UCSD-AML1 (cell line): ENCODE results near the gene RAP1B.

ENCODE experiments used
- DNase-seq: peaks from one replicate; lab custom pipeline; 2025; ENCODE audit not compliant: unreplicated experiment; lab: John Stamatoyannopoulos, UW

The RAP1B gene

DNA sequence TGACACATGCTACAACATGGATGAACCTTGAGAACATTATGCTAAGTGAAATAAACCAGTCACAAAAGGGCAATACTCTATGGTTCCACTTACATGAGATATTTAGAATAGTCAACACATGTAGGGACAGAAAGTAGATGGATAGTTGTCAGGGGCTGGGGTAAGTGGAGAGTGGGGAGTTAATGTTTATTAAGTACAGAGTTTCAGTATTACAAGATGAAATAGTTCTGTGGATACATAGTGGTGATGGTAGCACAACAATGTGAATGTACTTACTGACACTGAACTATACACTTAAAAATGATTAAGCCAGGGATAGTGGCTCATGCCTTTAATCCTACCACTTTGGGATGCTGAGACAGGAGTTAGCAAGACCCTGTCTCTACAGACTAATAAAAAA lies 84.8 kb downstream of the RAP1B start:
- DNase-seq: no peak

DNA sequence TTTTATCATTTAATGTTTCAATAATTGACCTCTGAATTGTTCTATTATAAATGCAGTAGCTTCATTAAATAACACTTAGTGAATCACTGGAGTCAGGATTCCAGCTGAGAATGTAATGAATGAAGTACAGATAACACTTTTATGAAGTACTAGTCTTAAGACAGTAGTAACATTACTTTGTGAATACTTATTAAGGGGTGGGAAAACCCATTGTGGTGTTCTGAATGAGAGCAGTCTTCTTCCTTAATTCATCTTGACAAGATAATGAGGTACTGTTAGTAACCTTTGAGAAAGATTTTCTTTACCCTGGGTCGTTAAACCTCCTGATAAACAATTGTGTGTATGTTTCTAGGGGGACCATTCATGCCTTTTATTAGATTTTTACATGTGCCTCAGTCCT lies 88.8 kb downstream of the RAP1B start:
- no peak for DNase-seq
